Measurements from ENCODE around the gene TK1.

GRCh38 chr17:78219396-78220150 is 32.7 kb upstream of the TK1 start:
- TF ChIP-seq POLR2A (IDR thresholded peaks at IDR 0.05; ENCODE audit: extremely low read depth, insufficient read length) (no peak), MAX (IDR thresholded peaks at IDR 0.05; ENCODE audit: low read depth, low read length) (no peak), CTCF (IDR thresholded peaks at IDR 0.05; ENCODE audit: low read depth, low read length) (no peak), MYC (IDR thresholded peaks at IDR 0.05; ENCODE audit: low read depth, low read length) (no peak)

Data from NB4 (cell line).